Spleen (tissue), 11 donors: ENCODE data around the gene CD300C. TPM values are rescaled to one million over a fixed set of nuclear protein-coding genes. Genes with fewer than 3 reads are reported as not detected.

Experiments used
- DNase-seq: peaks from one replicate; pipeline ENCODE4 v3.0.0-alpha.2; 2020
- H3K27ac ChIP-seq, 8 donors: fragments of 200-600 bp; sonication (generic) in 7 of 8; 1 replicate in 4 of 8; 2 replicates in 4 of 8; pipeline versions ENCODE4 v1.5.0 to v1.8.0; 2016 to 2021; ENCODE audit warnings: inconsistent platforms in 4 of 8, mild to moderate bottlenecking in 4 of 8, moderate library complexity in 1 of 8
- H3K27me3 ChIP-seq, 7 donors: fragments of 200-600 bp; sonication (generic) in 6 of 7; replicated peaks in 1 of 7; 1 replicate in 4 of 7; 2 replicates in 3 of 7; pipeline versions ENCODE4 v1.5.0 to v1.8.0; 2016 to 2021; ENCODE audit warnings: inconsistent platforms in 3 of 7, mild to moderate bottlenecking in 1 of 7
- H3K36me3 ChIP-seq, 6 donors: fragments of 200-600 bp; sonication (generic) in 5 of 6; 1 replicate in 4 of 6; 2 replicates in 2 of 6; pipeline versions ENCODE4 v1.5.0 to v1.8.0; 2016 to 2021; ENCODE audit warnings: inconsistent platforms in 2 of 6
- H3K4me1 ChIP-seq, 6 donors: fragments of 200-600 bp; sonication (generic) in 5 of 6; 1 replicate in 3 of 6; 2 replicates in 3 of 6; pipeline versions ENCODE4 v1.5.0 to v1.8.0; 2016 to 2021; ENCODE audit warnings: inconsistent platforms in 3 of 6
- H3K4me3 ChIP-seq, 8 donors: fragments of 200-600 bp; sonication (generic) in 7 of 8; 1 replicate in 4 of 8; 2 replicates in 4 of 8; pipeline versions ENCODE4 v1.5.0 to v1.8.0; 2016 to 2021; ENCODE audit warnings: inconsistent platforms in 4 of 8, mild to moderate bottlenecking in 4 of 8, moderate library complexity in 2 of 8
- H3K9me3 ChIP-seq, 8 donors: fragments of 200-600 bp; sonication (generic) in 7 of 8; 1 replicate in 4 of 8; 2 replicates in 4 of 8; pipeline versions ENCODE4 v1.5.0 to v1.8.0; 2016 to 2021; ENCODE audit warnings: inconsistent platforms in 4 of 8
- POLR2A ChIP-seq, 3 donors: fragments of 450-650 bp; IDR thresholded peaks; one replicate each; pipeline ENCODE4 v1.5.1; 2017; ENCODE audit warnings: antibody characterized with exemption in 3 of 3, mild to moderate bottlenecking in 1 of 3
- POLR2AphosphoS5 ChIP-seq, 3 donors: sonication (generic); formaldehyde crosslinking; IDR thresholded peaks; one replicate each; pipeline ENCODE4 v1.5.1; 2017; ENCODE audit warnings: antibody characterized with exemption in 3 of 3
- WGBS, 5 donors: extraction: QIAGEN DNeasy Blood & Tissue Kit in 3 of 5; methylation state at CpG; one replicate each; pipeline versions ENCODE4 v1.1.5 to v1.1.7; 2013 to 2018; 5-methylcytosine and 5-hydroxymethylcytosine counted together
- intact Hi-C: fragments of 100-400 bp; cut with DNase I; formaldehyde crosslinking; loops from one replicate; pipeline ENCODE4 v1.15.0; 2023; ENCODE audit warnings: low total_unique reads
- polyA plus RNA-seq, 3 donors: library from polyadenylated mRNA; stranded (reverse); fragments of 200-250 nt; gene quantifications; one replicate each; pipeline ENCODE4 v1.2.1, GENCODE V29; 2013
- total RNA-seq, 7 donors: library from RNA; depleted of rRNA in 3 of 7; stranded (reverse); fragments of >200 nt in 3 of 7; fragmentation: NEBNext Ultra II Directional in 4 of 7; extraction: Animal tissue kit (Norgen Biotek cat#: 25700) in 4 of 7; gene quantifications; one replicate each; pipeline versions ENCODE4 v1.1.0 to v1.2.1, GENCODE V29; 2016 to 2021
- TF ChIP-seq, protein P1 (sequence below), 11 experiments: fragments of 200-600 bp in 7 of 11; fragments of 450-650 bp in 4 of 11; sonication (generic) in 4 of 11; IDR thresholded peaks in 8 of 11; conservative IDR thresholded peaks in 3 of 11; 1 replicate in 7 of 11; 2 replicates in 4 of 11; pipeline versions ENCODE4 v1.4.0 to v1.8.0; 2016 to 2021; ENCODE audit warnings: antibody characterized with exemption in 11 of 11, inconsistent platforms in 4 of 11, mild to moderate bottlenecking in 1 of 11
- donor health status: healthy with polysubstance abuse.
- donor health status: DM: no; HTN: no; CAD: no; lungs with moderate emphysema.
- donor health status: DM: no; HTN: no; CAD: no.
- donor health status: Bipolar disorder and iron deficiency.
- donor health status: healthy.
- donor health status: DM: no; HTN: no; CAD: no.
- donor health status: DM: yes; HTN: yes; CAD: no.

CD300C gene
- total and polyA plus RNA-seq, 10 donors, result 0.96 to 10.3 (median 5.0) TPM

DNA sequence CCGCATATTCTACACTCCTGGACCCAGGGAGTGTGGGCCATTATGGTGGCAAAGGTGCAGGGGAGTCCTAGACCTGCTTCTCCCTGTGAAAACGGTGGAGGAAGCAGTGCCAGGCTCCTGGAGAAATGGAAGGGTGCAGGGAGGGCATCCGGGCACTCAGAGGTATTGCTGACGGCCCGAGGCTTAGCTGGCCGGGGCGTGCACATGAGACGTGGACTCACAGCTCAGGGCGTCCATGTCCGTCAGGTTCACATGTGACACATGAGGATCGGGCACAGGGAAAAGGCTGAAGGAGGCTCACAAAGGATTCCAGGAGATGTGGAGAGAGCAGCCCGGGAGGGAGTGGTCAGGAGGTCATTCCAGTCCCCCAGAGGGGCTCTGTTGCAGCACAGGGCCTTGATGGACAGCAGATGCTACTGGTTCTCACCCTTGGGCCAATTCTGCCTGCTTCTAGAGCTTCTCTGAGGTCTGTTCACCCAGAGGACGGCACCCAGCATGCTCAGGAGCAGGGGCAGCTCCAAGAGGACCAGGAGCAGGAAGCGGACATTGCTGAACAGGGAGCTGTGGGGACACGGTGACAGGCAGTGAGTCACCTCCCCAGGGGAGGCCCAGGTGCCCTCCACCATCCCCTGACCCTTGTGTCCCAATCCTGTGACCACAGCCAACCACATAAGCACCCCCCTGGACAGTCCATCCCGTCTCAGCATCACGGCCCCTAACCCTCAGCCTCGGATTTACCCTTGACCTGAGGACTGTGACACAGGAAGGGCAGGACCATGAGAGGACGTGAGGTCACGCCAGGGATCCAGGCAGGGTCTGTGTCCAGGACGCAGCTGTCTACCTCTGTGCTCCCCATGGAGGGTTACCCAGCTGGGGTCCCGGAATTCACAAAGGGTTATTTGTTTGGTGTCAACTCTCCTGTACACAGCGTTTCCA, 4.5 kb downstream of the CD300C start:
- H3K9me3 ChIP-seq, result no peaks in the 10 kb centered on the region
- no peak overlapping the region for H3K4me3 ChIP-seq
- H3K27ac ChIP-seq, result no peak overlapping the region
- H3K36me3 ChIP-seq, result peaks cover 0 to 7% (median 0%) of the 10 kb centered on the region in 6 donors
- 75 to 84% (median 75%) methylated on average over 20 to 23 of the region's 23 CpGs for WGBS, 5 donors
- peaks cover 0 to 22% (median 0%) of the 10 kb centered on the region in 6 donors for H3K4me1 ChIP-seq
- TF ChIP-seq POLR2A (IDR thresholded peaks at IDR 0.05), result no peak
- no peak for TF ChIP-seq POLR2AphosphoS5 (IDR thresholded peaks at IDR 0.05)
- TF ChIP-seq, protein P1, sequence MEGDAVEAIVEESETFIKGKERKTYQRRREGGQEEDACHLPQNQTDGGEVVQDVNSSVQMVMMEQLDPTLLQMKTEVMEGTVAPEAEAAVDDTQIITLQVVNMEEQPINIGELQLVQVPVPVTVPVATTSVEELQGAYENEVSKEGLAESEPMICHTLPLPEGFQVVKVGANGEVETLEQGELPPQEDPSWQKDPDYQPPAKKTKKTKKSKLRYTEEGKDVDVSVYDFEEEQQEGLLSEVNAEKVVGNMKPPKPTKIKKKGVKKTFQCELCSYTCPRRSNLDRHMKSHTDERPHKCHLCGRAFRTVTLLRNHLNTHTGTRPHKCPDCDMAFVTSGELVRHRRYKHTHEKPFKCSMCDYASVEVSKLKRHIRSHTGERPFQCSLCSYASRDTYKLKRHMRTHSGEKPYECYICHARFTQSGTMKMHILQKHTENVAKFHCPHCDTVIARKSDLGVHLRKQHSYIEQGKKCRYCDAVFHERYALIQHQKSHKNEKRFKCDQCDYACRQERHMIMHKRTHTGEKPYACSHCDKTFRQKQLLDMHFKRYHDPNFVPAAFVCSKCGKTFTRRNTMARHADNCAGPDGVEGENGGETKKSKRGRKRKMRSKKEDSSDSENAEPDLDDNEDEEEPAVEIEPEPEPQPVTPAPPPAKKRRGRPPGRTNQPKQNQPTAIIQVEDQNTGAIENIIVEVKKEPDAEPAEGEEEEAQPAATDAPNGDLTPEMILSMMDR (IDR thresholded peaks at IDR 0.05 in 8 of 11, conservative IDR thresholded peaks at IDR 0.05 in 3 of 11), result no peak
- no peak for DNase-seq
- intact Hi-C loops, result no loop called here
- H3K27me3 ChIP-seq, result peaks cover 0 to 8% (median 0%) of the 10 kb centered on the region in 7 donors

DNA sequence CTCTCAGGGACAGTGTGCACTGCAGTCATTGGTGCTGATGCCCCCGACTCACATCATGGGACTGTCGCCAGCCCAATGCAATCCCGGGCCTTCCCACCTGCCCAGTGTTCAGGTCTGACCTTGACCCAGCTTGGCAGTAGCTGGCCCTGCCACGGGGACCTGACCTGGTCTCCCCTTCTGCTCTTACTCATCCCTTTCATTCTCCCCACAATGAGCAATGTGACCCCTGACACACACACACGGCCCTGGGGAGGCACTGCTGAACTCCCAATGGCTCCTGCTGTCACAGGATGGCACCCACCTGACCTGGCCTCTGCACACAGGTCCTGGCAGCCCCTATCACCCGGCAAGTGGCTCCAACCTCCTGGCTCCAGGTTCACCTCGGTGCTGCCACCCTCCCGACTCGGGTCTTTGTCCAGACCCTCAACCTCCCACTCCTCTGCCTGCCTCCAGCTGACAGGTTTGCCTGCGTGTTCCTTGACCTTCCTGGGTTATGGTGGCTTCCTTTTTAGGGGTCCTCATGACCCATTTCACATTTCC, 6.6 kb downstream of the CD300C start:
- peak; percentile 66 for DNase-seq
- 74 to 87% (median 77%) methylated on average over 10 of the region's 10 CpGs for WGBS, 5 donors
- H3K36me3 ChIP-seq, result peaks cover 0 to 7% (median 0%) of the 10 kb centered on the region in 6 donors
- peaks cover 0 to 26% (median 0%) of the 10 kb centered on the region in 7 donors for H3K27me3 ChIP-seq
- H3K27ac ChIP-seq, result no peak overlapping the region
- peaks cover 0 to 1% (median 0%) of the 10 kb centered on the region in 6 donors for H3K4me1 ChIP-seq
- intact Hi-C loops, result no loop called here
- H3K9me3 ChIP-seq, result no peaks in the 10 kb centered on the region
- TF ChIP-seq, protein P1 (IDR thresholded peaks at IDR 0.05 in 8 of 11, conservative IDR thresholded peaks at IDR 0.05 in 3 of 11), result no peak
- TF ChIP-seq POLR2AphosphoS5 (IDR thresholded peaks at IDR 0.05), result no peak
- no peak for TF ChIP-seq POLR2A (IDR thresholded peaks at IDR 0.05)
- no peak overlapping the region for H3K4me3 ChIP-seq

DNA sequence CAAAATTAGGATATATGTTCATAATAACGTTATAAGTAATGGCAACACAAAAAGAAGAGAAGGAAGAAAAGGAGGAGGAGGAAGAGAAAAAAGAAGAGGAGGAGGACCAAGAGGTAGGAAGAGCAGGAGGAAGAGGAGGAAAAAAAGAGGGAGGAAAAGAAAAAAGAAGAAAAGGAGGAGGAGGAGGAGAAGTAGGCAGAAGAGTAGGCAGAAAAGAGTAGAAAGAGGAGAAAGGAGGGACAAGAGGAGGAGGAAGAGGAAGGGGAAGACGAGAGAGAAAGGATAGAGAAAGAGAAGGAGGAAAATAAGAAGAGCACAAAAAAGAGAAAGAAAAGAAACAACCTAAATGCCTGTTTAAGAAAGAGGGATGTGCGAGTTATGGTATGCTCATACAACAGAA, 9.0 kb downstream of the CD300C start:
- Histone ChIP-seq H3K27ac (no peak overlapping the region), H3K9me3 (no peaks in the 10 kb centered on the region), H3K27me3 (peaks cover 0 to 47% (median 0%) of the 10 kb centered on the region in 7 donors), H3K4me3 (no peak overlapping the region), H3K4me1 (peaks cover 0 to 14% (median 8%) of the 10 kb centered on the region in 6 donors), H3K36me3 (no peaks in the 10 kb centered on the region)
- WGBS, 5 donors, result 62 to 78% (median 71%) methylated on average over 3 of the region's 3 CpGs
- no peak for DNase-seq
- TF ChIP-seq POLR2AphosphoS5 (IDR thresholded peaks at IDR 0.05) (no peak), POLR2A (IDR thresholded peaks at IDR 0.05) (no peak)
- TF ChIP-seq, protein P1 (IDR thresholded peaks at IDR 0.05 in 8 of 11, conservative IDR thresholded peaks at IDR 0.05 in 3 of 11), result no peak
- intact Hi-C loops, result no loop called here

DNA sequence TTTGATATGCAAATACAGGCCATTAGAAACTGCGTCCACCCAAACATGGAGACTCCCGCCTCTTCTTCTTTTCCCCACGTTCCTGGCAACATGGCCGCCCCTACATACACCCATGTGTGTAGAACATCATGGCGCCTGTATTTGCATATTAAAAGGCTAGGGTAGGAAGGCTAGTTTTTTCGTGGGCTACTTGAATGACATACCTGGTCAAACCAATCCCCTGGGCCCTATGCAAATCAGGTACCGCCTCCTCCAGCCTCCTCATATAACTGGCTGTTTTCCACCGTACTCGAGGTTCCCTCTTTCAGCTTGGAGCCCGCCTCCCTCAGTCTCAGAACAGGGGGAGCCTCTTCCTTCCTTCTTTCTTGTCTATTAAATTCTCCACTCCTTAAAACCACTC, 13.8 kb downstream of the CD300C start:
- 22 to 32% (median 27%) methylated on average over 10 of the region's 10 CpGs for WGBS, 5 donors
- peak in 1 of 3 donors; percentile 86 for TF ChIP-seq POLR2AphosphoS5 (IDR thresholded peaks at IDR 0.05)
- TF ChIP-seq, protein P1 (IDR thresholded peaks at IDR 0.05 in 8 of 11, conservative IDR thresholded peaks at IDR 0.05 in 3 of 11), result peak in 1 of 11 experiments; percentile 12
- TF ChIP-seq POLR2A (IDR thresholded peaks at IDR 0.05), result peak in 1 of 3 donors; percentile 36
- H3K4me3 ChIP-seq, result peak overlapping the region in 6 of 8 donors; percentile 7 to 60 (median 30)
- H3K4me1 ChIP-seq, result peaks cover 0 to 60% (median 24%) of the 10 kb centered on the region in 6 donors
- intact Hi-C loops, result no loop called here
- no peaks in the 10 kb centered on the region for H3K9me3 ChIP-seq
- no peaks in the 10 kb centered on the region for H3K36me3 ChIP-seq
- peak; percentile 87 for DNase-seq
- peak overlapping the region in 7 of 8 donors; percentile 11 to 90 (median 73) for H3K27ac ChIP-seq
- H3K27me3 ChIP-seq, result peaks cover 0 to 51% (median 0%) of the 10 kb centered on the region in 7 donors
